Skeletal muscle satellite cell (primary cell): ENCODE data around the gene ADAMTS13.
"Not testable (repeated sequence)": the region's sequence is repeated elsewhere in the genome, so short reads cannot be mapped to it uniquely, and the experiment has no call there.

ENCODE experiments used
- H3K27me3 ChIP-seq: 2 replicates; pipeline ENCODE4 v1.7.0; 2013; ENCODE audit warnings: low read length; ENCODE audit not compliant: control insufficient read depth, insufficient read depth
- H3K36me3 ChIP-seq: 2 replicates; pipeline ENCODE4 v1.7.0; 2013; ENCODE audit warnings: mild to moderate bottlenecking, control low read depth, low read length; ENCODE audit not compliant: insufficient read depth
- H3K4me1 ChIP-seq: 2 replicates; pipeline ENCODE4 v1.7.0; 2013; ENCODE audit warnings: low read length; ENCODE audit not compliant: control insufficient read depth, insufficient read depth
- H3K4me2 ChIP-seq: 2 replicates; pipeline ENCODE4 v1.7.0; 2013; ENCODE audit warnings: mild to moderate bottlenecking, low read length
- H3K4me3 ChIP-seq: 2 replicates; pipeline ENCODE4 v1.7.0; 2013; ENCODE audit warnings: low read length
- H3K9ac ChIP-seq: 2 replicates; pipeline ENCODE4 v1.7.0; 2013; ENCODE audit warnings: mild to moderate bottlenecking, low read depth, low read length, moderate library complexity
- H3K9me3 ChIP-seq: replicated peaks from 2 replicates; pipeline ENCODE4 v1.7.0; 2013; ENCODE audit warnings: mild to moderate bottlenecking, control low read depth, low read length

The ADAMTS13 gene

GRCh38 chr9:133445293-133445969 is 23.3 kb downstream of the ADAMTS13 start:
- Histone ChIP-seq H3K4me3 (no peak overlapping the region), H3K4me1 (no peaks in the 10 kb centered on the region), H3K27me3 (peaks cover 16% of the 10 kb centered on the region), H3K36me3 (no peaks in the 10 kb centered on the region), H3K9me3 (no peaks in the 10 kb centered on the region), H3K9ac (no peak overlapping the region), H3K4me2 (no peak overlapping the region)

GRCh38 chr9:133448487-133448972 is 26.4 kb downstream of the ADAMTS13 start:
- H3K9me3 ChIP-seq: no peaks in the 10 kb centered on the region
- no peaks in the 10 kb centered on the region for H3K4me1 ChIP-seq
- H3K4me3 ChIP-seq: no peak overlapping the region
- no peak overlapping the region for H3K9ac ChIP-seq
- peaks cover 16% of the 10 kb centered on the region for H3K27me3 ChIP-seq
- H3K36me3 ChIP-seq: no peaks in the 10 kb centered on the region
- H3K4me2 ChIP-seq: no peak overlapping the region

- H3K4me1 ChIP-seq: no peaks in the 10 kb centered on the region
- no peaks in the 10 kb centered on the region for H3K36me3 ChIP-seq
- no peak overlapping the region for H3K4me3 ChIP-seq
- H3K4me2 ChIP-seq: no peak overlapping the region
- H3K9me3 ChIP-seq: no peaks in the 10 kb centered on the region
- H3K9ac ChIP-seq: no peak overlapping the region
- H3K27me3 ChIP-seq: peaks cover 21% of the 10 kb centered on the region
These were observed 27.6 kb downstream of the ADAMTS13 start for GRCh38 chr9:133449760-133450159.

- not testable (repeated sequence) for H3K9me3 ChIP-seq, H3K27me3 ChIP-seq, H3K4me1 ChIP-seq
These were observed 29.7 kb downstream of the ADAMTS13 start for GRCh38 chr9:133451865-133452264.

GRCh38 chr9:133452562-133452961 is 30.4 kb downstream of the ADAMTS13 start:
- Histone ChIP-seq H3K4me3 (no peak overlapping the region), H3K4me1 (no peaks in the 10 kb centered on the region), H3K4me2 (no peak overlapping the region), H3K36me3 (no peaks in the 10 kb centered on the region), H3K9me3 (no peaks in the 10 kb centered on the region), H3K9ac (no peak overlapping the region), H3K27me3 (peaks cover 5% of the 10 kb centered on the region)

More at GRCh38 chr9:133451865-133452264, 29.7 kb downstream of the ADAMTS13 start:
- H3K9ac ChIP-seq, H3K4me3 ChIP-seq, H3K36me3 ChIP-seq, H3K4me2 ChIP-seq: not testable (repeated sequence)

- Histone ChIP-seq H3K9me3 (no peaks in the 10 kb centered on the region), H3K27me3 (peaks cover 5% of the 10 kb centered on the region), H3K4me3 (no peak overlapping the region), H3K36me3 (no peaks in the 10 kb centered on the region), H3K9ac (no peak overlapping the region), H3K4me2 (no peak overlapping the region), H3K4me1 (no peaks in the 10 kb centered on the region)
These were observed 31.5 kb downstream of the ADAMTS13 start for GRCh38 chr9:133453651-133454050.

- no peak overlapping the region for H3K9ac ChIP-seq
- no peaks in the 10 kb centered on the region for H3K9me3 ChIP-seq
- H3K36me3 ChIP-seq: no peaks in the 10 kb centered on the region
- H3K4me2 ChIP-seq: no peak overlapping the region
- no peak overlapping the region for H3K4me3 ChIP-seq
- H3K27me3 ChIP-seq: peaks cover 5% of the 10 kb centered on the region
- peaks cover 4% of the 10 kb centered on the region for H3K4me1 ChIP-seq
These were observed 32.2 kb downstream of the ADAMTS13 start for GRCh38 chr9:133454325-133454724.

GRCh38 chr9:133454943-133455673 is 32.9 kb downstream of the ADAMTS13 start:
- H3K9me3 ChIP-seq: no peaks in the 10 kb centered on the region
- H3K9ac ChIP-seq: no peak overlapping the region
- peaks cover 5% of the 10 kb centered on the region for H3K27me3 ChIP-seq
- no peak overlapping the region for H3K4me2 ChIP-seq
- H3K4me1 ChIP-seq: peaks cover 5% of the 10 kb centered on the region
- H3K4me3 ChIP-seq: no peak overlapping the region
- H3K36me3 ChIP-seq: no peaks in the 10 kb centered on the region

GRCh38 chr9:133455936-133456335 is 33.8 kb downstream of the ADAMTS13 start:
- no peaks in the 10 kb centered on the region for H3K9me3 ChIP-seq
- H3K27me3 ChIP-seq: peaks cover 5% of the 10 kb centered on the region
- peaks cover 10% of the 10 kb centered on the region for H3K4me1 ChIP-seq
- no peaks in the 10 kb centered on the region for H3K36me3 ChIP-seq
- H3K4me2 ChIP-seq: no peak overlapping the region
- no peak overlapping the region for H3K4me3 ChIP-seq
- H3K9ac ChIP-seq: no peak overlapping the region

- H3K4me3 ChIP-seq: no peak overlapping the region
- H3K9ac ChIP-seq: no peak overlapping the region
- peaks cover 10% of the 10 kb centered on the region for H3K4me1 ChIP-seq
- H3K9me3 ChIP-seq: no peaks in the 10 kb centered on the region
- no peaks in the 10 kb centered on the region for H3K36me3 ChIP-seq
- no peak overlapping the region for H3K4me2 ChIP-seq
- H3K27me3 ChIP-seq: peaks cover 5% of the 10 kb centered on the region
These were observed 34.2 kb downstream of the ADAMTS13 start for GRCh38 chr9:133456409-133456808.

GRCh38 chr9:133457233-133457632 is 35.1 kb downstream of the ADAMTS13 start:
- Histone ChIP-seq H3K4me3 (no peak overlapping the region), H3K9me3 (no peaks in the 10 kb centered on the region), H3K9ac (no peak overlapping the region), H3K27me3 (peaks cover 5% of the 10 kb centered on the region), H3K4me2 (no peak overlapping the region), H3K36me3 (no peaks in the 10 kb centered on the region), H3K4me1 (peaks cover 10% of the 10 kb centered on the region)

GRCh38 chr9:133457748-133458147 is 35.6 kb downstream of the ADAMTS13 start:
- peaks cover 5% of the 10 kb centered on the region for H3K27me3 ChIP-seq
- H3K4me1 ChIP-seq: peaks cover 10% of the 10 kb centered on the region
- H3K4me3 ChIP-seq: no peak overlapping the region
- H3K4me2 ChIP-seq: no peak overlapping the region
- no peaks in the 10 kb centered on the region for H3K36me3 ChIP-seq
- H3K9ac ChIP-seq: no peak overlapping the region
- H3K9me3 ChIP-seq: no peaks in the 10 kb centered on the region
